D341Med (cell line): ENCODE data around the gene CC2D1A.
A peak's percentile ranks its signal among the peaks of the same experiment; 100 is the strongest.

Experiments
- DNase-seq: peaks from one replicate; pipeline ENCODE4 v3.0.0; 2012; ENCODE audit warnings: low spot score

Gene CC2D1A

DNA sequence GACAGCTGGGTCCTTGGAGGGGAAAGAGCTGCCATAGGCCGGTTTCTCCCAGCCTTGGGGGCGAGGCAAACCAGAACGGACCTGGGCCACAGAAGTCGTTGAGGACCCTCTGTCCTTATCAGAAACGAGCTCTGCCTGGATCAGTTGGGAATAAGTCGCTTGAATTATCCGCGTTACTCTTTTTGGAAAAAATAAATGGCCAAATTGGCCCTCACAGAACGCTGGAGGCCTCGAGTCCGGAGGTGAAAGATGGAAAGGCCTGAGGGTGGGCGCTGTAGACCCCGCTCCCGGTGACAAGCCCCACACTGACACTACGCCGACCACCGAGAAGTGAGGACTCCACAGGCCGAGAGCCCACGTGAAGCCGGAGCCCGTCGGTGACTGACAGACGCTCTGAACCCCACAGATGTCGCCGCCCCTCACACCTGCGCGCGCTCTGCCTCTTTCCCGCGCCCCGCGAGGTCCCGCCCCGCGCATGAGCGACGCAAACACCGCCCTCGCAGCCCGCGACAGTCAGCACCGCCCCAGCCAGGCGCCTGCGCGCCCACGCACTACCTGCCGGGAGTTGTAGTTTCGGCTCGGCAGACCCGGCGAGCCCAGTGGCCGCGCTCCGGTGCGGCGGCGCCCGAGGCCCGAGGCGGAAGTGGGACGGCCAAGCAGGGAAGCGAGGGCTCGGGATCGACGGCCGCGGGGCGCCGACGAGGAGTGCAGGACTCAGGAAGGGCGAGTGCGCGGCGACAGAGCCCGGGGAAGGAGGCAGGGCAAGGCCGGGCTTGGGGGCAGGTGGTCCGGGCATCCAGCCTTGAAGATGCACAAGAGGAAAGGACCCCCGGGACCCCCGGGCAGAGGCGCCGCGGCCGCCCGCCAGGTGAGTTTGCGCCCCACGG, at the start of gene CC2D1A, which contains the start of gene BRME1:
Gene CC2D1A (plus strand): TSS at position 568 of the 887 bp plus-strand sequence. CDS start 241 bp downstream, at position 809.
Gene BRME1 (minus strand): TSS at position 484 of the 887 bp plus-strand sequence. CDS start 1,225 bp downstream, outside the sequence.
- DNase-seq, result peak; percentile 100

DNA sequence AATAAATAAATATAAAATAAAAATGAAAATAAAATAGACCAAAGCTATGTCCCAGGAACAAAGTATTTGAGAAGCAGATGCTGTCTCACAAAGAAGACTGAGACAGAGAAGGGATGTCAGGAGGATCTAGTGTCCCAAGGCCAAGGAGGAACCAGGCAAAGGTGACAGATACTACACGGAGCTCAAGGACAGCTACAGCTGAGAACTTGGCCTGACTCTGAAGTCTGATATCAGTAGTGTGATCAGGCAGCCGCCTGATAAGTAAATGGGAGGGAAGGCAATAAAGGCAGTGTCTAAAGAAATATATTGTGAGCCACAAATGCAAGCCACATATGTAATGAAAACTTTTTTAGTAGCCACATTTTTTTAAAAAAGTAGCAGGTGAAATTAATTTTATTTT, 49.5 kb upstream of the CC2D1A start:
- no peak for DNase-seq

DNA sequence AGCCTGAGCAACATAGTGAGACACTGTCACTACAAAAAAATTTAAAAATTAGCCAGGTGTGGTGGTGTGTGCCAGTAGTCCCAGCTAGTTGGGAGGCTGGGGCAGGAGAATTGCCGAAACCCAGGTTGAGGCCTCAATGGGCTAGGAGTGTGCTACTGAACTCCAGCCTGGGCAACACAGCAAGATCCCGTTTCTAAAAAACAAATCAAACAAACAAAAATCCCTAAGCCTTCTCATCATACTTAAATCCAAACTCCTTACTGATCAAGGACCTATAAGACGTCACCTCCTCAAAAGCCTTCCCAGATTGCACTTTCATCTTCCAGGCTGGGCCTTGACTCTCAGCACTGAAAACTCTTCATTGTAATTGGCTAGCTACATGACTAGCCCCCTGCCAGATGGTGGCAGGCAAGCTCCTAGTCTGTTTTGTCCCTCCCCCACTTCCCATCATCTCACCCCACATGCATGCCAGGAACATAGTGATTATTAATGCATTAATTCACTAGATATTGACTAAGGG, 46.6 kb upstream of the CC2D1A start:
- DNase-seq, result no peak

DNA sequence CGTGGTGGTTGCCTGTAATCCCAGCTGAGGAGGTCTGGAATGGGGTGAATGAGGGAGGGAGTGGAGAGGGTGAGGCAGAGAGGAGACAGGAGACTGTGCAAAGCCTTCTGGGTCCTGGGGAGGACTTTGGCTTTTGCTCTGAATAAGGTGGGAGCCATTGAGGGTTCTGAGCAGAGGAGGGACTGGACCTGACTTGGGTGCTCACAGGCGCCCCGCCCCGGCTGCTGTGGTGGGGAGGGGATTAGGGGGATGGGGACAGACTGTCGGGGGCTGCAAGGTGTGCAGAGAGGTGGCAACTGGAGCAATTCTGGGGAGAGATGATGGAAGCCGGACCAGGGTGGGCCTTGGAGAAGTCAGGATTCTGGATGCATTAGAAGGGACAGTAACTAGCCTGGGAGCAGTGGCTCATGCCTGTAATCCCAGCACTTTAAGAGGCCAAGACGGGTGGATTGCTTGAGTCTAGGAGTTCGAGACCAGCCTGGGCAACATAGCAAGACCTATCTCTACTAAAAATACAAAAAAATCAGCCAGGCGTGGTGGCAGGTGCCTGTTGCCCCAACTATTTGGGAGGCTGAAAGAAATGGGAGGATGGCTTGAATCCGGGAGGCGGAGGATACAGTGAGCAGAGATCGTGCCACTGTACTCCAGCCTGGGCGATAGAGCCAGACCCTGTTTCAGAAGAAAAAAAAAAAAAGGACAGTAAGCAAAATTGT, 45.2 kb upstream of the CC2D1A start:
- DNase-seq, result no peak

DNA sequence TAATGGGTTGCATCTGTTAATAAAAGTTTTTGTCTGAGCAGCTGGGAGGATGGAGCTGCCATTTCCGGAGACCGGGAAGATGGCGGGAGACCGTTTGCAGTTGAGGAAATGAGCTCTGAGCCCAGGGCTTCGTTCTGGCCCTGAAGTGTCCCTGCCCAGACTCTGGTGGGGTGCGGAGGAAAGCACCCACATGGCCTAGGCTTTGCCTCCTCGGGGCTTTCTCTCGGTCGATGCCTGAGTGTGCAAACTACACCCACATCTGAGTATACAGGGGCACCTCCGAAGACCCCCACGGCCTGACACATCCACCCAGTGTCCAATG, 44.6 kb upstream of the CC2D1A start:
- DNase-seq, result no peak

DNA sequence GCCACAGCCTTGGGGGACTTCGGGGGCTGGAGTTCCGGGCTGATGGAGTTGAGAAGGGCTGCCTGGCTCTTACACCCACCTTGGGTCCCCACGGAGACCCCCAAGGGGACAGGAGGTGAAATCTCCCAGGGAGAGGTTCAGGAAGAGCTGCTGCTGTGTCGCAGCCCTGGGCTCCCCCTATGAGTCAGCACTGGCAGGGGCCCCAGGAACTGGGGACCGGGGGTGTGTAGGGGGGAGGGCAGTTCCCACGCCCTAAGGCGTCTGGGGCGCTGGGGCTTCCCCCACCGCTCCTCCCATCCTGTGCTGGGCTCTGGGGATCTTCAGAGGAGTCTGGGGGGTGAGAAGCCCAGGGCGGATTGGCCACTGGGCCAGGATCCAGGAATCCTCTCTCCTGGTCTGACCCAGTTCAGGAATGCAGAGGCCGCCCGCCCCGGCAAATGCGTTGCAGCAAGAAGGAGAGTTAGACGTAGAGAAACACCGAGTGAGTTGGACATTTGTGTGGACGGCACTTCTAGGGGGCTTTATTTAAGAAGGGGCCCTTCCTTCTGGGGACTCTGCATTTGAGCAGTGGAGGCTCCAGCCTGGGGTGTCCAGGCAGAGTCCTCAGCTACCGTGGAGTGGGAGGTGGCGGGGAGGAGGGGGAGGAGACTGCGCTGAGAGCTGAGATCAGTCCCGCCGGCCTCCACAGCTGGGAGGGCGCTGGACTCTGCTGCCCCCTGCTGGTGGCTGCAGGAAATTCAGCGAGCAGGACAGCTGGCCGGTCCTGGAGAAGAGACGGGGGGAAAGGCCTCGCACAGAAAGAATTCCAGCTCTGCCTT, 44.1 kb upstream of the CC2D1A start:
- DNase-seq, result peak; percentile 93

DNA sequence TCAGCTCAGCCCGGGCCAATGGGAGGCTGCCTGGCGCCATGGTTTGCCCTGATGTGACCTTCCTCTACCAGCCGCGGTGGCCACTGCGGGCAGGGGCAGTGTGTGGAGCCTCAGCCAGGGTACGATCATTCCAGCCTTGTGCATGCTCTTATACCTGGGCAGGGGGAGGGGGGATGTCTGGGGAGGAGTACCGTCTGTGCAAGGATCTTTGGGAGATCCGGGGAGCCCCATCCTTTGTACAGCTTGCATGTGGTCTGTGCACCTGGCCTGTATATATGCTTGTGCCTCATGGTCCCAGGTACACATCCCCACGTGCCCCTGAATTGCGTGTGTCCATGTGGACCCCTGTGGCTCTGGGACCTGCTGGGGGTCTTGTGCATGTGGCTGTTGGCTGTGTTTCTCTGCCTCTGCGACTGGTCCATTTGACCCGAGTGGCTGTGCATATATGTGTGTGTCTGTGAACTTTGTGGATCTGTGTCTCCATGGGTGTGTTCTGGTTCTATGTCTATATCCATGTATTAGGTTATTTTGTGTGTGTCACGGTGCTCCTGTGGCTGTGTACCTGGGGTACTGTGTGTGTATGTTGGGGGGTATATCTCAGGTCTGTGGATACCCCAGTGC, 41.8 kb upstream of the CC2D1A start:
- DNase-seq, result no peak

DNA sequence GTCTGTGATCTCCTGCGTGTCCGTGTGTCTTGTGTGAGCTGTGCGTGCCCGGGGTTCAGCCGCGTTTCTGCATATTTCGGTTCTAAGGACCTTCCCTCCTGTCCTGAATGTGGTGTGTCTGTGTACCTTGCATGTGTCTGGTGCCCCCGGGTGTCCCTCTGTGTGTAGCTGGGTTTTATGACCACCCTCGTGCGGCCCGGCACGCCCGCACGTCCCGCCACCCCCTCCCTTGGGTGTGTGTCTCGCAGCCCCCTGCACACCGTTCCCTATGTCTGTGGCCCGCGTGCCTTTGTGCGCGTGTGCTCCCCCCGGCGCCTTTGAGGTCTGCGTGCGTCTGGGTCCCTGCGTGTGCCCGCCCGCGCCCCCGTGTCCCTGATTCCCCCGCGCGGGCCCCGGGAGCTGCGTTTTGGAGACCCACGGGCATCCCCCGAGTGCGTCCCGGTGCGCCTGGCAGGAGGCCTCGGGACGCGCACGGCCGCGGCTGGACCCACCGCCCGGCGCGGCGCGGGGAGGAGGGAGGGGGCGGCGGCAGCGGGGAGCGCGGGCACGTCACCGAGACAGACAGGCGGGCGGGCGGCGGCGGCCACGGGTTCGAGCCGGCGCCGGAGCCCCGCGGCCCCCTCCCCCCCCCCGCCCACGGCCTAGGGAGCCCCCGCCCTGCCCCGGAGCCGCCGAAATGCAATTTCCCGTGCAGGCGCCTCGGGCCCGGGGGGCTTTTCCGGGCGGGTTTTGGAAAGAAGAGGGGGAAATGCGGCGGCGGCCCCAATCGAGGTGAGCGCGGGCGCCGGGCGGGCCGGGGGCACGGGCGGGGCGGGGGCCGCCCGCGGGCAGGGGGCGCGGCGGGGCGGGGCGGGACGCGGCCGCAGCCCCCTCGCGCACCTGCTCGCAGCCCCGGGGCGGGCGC, 41.1 kb upstream of the CC2D1A start:
- peak; percentile 65 for DNase-seq

DNA sequence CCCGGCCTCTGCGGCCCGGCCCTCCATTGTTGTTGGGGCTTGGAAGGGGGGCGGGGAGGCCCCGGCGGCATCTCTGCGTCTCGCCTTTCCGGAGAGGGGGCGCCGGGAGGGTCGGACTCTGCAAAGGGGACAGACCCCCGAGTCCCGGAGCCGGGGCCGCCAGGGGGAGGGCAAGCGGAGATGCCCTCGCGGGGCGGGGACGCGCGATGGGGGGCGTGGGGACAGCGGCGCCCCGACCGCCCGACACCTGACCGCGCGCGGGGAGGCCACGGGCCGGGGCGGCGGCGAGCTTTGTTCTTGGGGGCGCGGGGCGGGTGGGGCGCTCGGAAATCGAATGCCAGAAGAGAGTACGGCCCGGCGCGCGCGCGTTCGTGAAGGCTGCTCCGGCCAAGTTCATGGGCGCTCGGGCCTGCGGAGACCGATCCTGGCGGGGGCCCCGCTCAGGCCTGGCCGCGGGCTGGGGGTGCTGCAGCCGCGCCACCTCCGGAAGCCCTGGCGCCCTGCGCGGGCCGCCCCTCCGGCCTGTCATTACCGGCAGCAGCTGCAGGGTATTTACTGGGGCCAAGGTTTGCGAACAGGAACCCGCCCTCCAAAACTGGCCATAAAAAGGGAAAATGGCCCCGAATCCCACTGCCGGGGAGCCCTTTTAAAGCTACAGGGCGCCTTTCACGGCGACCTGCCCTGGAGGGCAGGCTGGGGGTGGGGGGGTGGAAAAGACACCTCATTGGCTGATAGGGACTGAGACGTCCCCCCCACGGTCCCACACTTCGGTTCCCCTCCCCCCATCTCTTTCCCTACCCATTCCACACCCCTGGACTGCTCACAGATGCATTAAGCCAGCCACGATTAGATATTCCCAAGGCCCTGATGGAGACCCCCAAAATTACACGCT, 40.2 kb upstream of the CC2D1A start:
- peak; percentile 71 for DNase-seq

DNA sequence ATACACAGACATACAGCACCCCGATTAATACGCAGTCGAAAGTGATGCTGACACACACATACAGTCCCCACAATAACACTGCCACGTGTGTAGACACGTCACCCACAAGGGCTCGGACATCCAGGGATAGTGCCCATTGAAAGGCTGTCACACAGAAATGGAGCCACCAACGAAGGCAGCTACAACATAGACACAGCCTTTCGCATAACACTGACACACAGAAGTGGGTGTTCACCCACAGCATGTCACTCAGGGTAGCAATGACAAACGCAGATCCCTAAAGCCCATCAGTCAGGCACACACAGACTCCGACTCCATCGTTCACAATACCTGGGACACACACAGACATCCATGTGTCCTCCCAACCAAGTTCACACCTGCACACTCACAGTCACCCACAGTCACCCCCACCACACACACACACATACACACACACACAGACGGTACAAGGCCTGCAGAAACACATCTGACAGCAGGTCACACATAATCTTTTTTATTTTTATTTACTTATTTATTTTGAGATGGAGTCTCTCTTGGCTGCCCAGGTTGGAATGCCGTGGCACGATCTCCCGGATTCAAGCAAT, 39.4 kb upstream of the CC2D1A start:
- DNase-seq, result no peak

DNA sequence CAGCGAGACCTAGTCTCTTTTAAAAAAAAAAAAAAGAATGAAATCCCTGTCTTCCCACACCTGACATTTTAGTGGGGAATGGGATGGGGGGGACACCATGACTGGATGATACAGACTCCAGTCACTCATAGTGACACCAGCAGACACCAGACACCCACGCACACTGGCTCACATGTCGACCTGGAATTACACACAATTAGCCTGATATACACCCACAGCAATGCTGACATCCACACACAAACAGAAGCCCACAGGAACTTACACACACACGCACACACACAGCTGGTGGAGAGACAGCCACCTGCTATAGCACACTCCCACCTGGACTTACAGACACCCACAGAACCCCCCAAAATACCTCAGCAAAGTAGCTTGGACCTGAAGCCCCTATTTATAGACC, 37.3 kb upstream of the CC2D1A start:
- no peak for DNase-seq

DNA sequence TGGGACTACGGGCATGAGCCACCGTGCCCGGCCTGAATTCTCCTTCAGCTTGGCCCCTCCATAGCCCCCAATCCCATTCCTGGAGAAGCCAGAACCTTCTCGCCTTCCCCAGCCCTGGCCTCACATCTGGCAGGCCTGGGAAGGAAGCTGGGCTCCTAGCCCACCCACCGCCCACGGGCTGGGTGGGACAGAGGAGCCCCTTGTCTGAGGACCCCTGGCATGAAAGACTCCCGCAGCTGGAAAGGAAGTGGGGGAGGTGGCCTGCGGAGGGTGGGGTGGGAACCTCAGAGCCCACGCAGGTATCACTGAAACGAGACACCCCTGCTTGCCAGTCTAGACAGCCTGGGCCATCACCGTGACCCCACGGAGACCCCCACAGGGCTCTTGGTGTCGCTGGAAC, 36.7 kb upstream of the CC2D1A start:
- DNase-seq, result no peak

DNA sequence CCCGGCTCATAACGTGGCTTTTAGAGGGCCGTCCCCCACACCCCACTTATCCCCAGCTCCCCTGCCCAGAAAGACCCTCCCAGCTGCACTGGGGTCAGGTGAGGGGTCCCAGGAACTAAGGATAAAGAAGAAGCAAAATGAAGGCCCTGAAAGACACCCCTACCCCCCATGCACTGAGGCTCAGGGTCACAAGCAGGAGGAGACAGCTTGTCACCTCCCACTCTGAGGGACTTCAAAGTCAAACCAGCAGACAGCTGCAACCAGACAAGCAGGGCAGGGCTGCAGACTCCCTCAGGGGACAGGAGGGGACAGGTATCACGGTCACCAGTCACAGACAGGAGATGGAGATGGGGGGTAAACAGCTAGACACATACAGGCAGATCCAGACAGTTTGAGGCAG, 35.1 kb upstream of the CC2D1A start:
- no peak for DNase-seq

DNA sequence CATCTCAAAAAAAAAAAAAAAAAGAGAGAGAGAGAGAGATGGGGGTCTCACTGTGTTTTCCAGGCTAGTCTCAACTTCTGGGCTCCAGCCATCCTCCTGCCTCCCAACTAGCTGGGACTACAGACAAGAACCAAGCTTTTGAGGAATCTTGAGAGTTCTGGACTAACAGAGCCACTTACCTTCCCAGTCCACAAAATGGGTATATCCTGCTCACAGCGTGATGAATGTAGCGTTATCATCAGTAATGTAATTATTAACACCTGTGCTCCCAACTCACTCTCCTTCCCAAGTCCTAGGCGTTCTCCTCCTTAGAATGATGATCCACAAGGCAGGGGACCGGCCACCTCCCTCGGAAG, 33.7 kb upstream of the CC2D1A start:
- DNase-seq, result no peak

DNA sequence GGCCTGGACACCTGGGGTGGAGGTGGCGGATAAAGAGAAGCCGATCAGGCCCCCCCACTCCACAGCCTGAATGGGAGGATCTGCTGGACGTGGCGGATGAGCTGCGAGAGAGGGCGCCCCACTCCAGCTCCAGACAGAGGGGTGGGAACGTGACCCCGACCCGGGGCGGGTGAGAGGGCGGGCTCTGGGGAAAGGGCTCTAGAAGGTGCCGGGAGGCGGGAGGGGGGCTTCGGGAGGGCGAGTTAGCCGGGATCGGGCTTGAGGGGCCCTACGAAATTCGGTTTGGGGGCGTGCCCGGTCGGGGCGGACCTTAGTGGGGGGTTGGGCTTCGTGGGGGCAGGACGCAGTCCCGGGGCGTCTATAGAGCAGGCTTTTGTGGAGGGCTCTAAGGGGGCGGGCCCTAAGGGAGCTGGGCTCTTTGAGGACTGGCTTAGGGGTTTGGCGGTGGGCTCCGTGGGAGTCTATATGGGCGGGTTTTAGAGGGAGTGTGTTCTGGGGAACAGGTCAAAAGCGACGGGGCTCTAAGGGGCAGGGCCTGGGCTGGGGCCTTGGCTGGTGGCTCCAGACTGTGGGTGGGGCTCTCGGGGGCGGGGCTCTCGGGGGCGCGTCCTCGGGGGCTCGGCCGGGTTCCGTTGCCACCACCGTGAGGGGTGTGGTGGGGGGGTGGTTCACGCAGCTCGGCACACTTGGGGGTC, 33.2 kb upstream of the CC2D1A start:
- no peak for DNase-seq

DNA sequence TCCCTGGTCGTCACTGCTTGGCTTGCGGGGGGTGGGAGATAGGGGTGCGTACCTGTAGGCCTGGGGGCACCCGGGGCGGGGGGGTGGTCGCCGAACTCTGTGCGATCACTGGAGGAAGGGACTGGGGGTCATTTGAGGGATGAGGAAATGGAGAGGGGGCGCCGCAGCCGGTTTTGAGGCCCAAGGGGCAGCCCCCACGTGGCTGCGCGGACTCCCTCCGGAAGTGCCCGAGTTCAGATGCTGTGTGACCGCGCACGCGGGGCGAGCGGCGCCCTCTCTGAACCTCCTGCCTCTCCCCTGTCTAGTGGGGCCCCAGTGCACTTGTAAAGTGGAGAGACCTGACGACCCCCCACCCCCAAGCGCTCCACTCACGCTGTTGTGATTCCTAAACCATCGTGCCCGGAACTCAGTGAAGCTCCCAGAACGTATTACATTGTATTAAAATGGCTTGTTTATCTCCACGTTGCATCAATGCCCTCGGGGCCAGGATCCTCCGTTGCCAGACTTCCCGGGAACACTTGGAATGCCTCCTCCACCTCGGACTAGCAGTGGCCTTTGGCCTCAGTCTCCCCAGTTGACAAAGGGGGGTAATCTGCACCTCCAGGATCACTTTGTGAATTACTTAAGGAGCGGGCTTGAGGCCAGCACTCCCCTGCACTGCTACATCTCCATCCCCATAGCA, 32.0 kb upstream of the CC2D1A start:
- DNase-seq, result no peak

DNA sequence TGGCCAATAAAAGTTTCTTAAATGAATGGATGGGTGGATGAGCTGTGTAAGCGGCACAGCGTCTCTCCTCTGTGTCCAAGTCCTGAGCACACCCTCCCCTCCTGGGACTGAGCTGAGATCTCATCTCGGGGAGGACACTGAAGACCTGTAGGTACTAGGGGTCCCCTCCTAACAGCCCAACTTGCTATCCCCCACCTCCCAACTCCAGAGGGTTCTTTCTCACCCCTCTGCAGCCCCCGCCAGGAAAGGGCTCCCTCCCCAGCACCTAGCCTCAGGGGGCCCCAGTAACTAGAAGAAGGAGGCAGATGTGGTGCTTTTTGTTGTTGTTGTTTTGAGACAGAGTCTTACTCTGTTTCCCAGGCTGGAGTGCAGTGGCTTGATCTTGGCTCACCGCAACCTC, 30.2 kb upstream of the CC2D1A start:
- DNase-seq, result no peak

DNA sequence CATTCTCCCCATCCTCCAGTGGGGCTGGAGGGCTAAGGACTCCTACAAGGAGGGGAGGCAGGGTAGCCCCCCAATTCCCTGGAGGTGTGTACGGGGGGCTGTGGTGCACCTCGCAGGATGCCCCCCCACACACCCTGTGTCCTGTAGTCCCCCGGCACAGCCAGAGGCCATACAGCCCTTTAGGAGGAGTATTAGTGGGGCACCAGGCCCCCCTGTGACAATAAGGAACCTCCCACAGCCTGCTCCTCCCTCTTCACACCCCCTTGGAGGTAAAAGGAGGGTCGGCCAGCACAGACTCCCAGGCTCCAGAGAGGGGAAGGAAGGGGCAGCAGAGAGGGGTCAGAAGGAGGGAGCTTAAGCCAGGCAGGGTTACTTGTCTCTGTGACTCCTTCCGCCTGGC, 29.2 kb upstream of the CC2D1A start, which contains the start of gene NANOS3:
Gene NANOS3 (plus strand): TSS at position 301 of the 400 bp plus-strand sequence. CDS start 115 bp downstream, outside the sequence.
- no peak for DNase-seq
